SK-N-SH (cell line): ENCODE data around the gene LIMS2.

Experiments used
- CHD2 ChIP-seq: fragments of 150-350 bp; IDR thresholded peaks from 2 replicates; pipeline ENCODE4 v1.6.1; 2018; ENCODE audit warnings: low read length; ENCODE audit not compliant: partially characterized antibody
- CTCF ChIP-seq: fragments of 200-600 bp; sonication (generic); IDR thresholded peaks from 2 replicates; pipeline ENCODE4 v1.6.1; 2017; ENCODE audit warnings: antibody characterized with exemption, mild to moderate bottlenecking, moderate library complexity
- EP300 ChIP-seq, 2 experiments: IDR thresholded peaks; 2 replicates each; pipeline versions ENCODE4 v1.4.0 to v1.6.1; 2012; ENCODE audit warnings: borderline replicate concordance in 1 of 2, low read depth in 1 of 2, low read length in 1 of 2
- MEF2A ChIP-seq: IDR thresholded peaks from 2 replicates; pipeline ENCODE4 v1.4.0; 2012; ENCODE audit warnings: low read depth, borderline replicate concordance
- POLR2AphosphoS5 ChIP-seq: IDR thresholded peaks from 2 replicates; pipeline ENCODE4 v1.6.1; 2012; ENCODE audit warnings: low read depth, low read length
- RFX5 ChIP-seq: IDR thresholded peaks from 2 replicates; pipeline ENCODE4 v1.6.1; 2012; ENCODE audit warnings: mild to moderate bottlenecking, improper control_type of control experiment, low read length
- USF2 ChIP-seq: fragments of 150-350 bp; IDR thresholded peaks from 2 replicates; pipeline ENCODE4 v1.6.1; 2017; ENCODE audit warnings: antibody characterized with exemption, low read length, low read depth, borderline replicate concordance

GRCh38 chr2:127719301-127720218 lies 44.2 kb upstream of the LIMS2 start:
- TF ChIP-seq CTCF (no peak), POLR2AphosphoS5 (no peak), CHD2 (no peak), EP300 (IDR thresholded peaks at IDR 0.05; ENCODE audit: borderline replicate concordance in 1 of 2, low read depth in 1 of 2, low read length in 1 of 2) (no peak), MEF2A (no peak), USF2 (no peak), RFX5 (no peak)
